HEK293 (cell line): ENCODE data around the gene NAA80.

Experiments
- EGR2 ChIP-seq: fragments of 450-650 bp; formaldehyde crosslinking; IDR thresholded peaks from 2 replicates; pipeline ENCODE4 v1.5.1; 2016; ENCODE audit warnings: low read depth, missing biosample characterization, missing genetic modification characterization
- GLI4 ChIP-seq: fragments of 450-650 bp; formaldehyde crosslinking; IDR thresholded peaks from 2 replicates; pipeline ENCODE4 v1.5.1; 2016; ENCODE audit warnings: missing biosample characterization, missing genetic modification characterization
- KLF1 ChIP-seq: fragments of 450-650 bp; formaldehyde crosslinking; IDR thresholded peaks from 2 replicates; pipeline ENCODE4 v1.5.1; 2016; ENCODE audit warnings: missing biosample characterization, missing genetic modification characterization
- OSR2 ChIP-seq: fragments of 450-650 bp; formaldehyde crosslinking; IDR thresholded peaks from 2 replicates; pipeline ENCODE4 v1.5.1; 2016; ENCODE audit warnings: missing biosample characterization, missing genetic modification characterization
- PBX3 ChIP-seq: sonication (generic); formaldehyde crosslinking; IDR thresholded peaks from 2 replicates; pipeline ENCODE4 v1.8.1; 2022; ENCODE audit warnings: mild to moderate bottlenecking, moderate library complexity, missing genetic modification reagents
- SCRT2 ChIP-seq: fragments of 450-650 bp; formaldehyde crosslinking; IDR thresholded peaks from 2 replicates; pipeline ENCODE4 v1.5.1; 2016; ENCODE audit warnings: missing biosample characterization, missing genetic modification characterization
- ZBTB7A ChIP-seq: fragments of 450-650 bp; formaldehyde crosslinking; IDR thresholded peaks from 2 replicates; pipeline ENCODE4 v1.5.1; 2016; ENCODE audit warnings: low read depth, missing biosample characterization, missing genetic modification characterization
- ZFHX2 ChIP-seq: fragments of 450-650 bp; formaldehyde crosslinking; conservative IDR thresholded peaks from 2 replicates; pipeline ENCODE4 v1.5.1; 2016; ENCODE audit warnings: missing biosample characterization, missing genetic modification characterization
- ZFP69B ChIP-seq: fragments of 450-650 bp; formaldehyde crosslinking; IDR thresholded peaks from 2 replicates; pipeline ENCODE4 v1.5.1; 2016; ENCODE audit warnings: missing biosample characterization, missing genetic modification characterization
- ZNF112 ChIP-seq: fragments of 450-650 bp; formaldehyde crosslinking; IDR thresholded peaks from 2 replicates; pipeline ENCODE4 v1.5.0; 2017; ENCODE audit warnings: missing biosample characterization, missing genetic modification characterization
- ZNF169 ChIP-seq: fragments of 450-650 bp; formaldehyde crosslinking; IDR thresholded peaks from 2 replicates; pipeline ENCODE4 v1.5.1; 2016; ENCODE audit warnings: missing biosample characterization, missing genetic modification characterization
- ZNF175 ChIP-seq: fragments of 450-650 bp; formaldehyde crosslinking; IDR thresholded peaks from 2 replicates; pipeline ENCODE4 v1.5.1; 2016; ENCODE audit warnings: missing biosample characterization, missing genetic modification characterization
- ZNF184 ChIP-seq: fragments of 450-650 bp; IDR thresholded peaks from 2 replicates; pipeline ENCODE4 v1.5.1; 2018; ENCODE audit warnings: missing biosample characterization, mild to moderate bottlenecking, missing genetic modification characterization
- ZNF23 ChIP-seq: fragments of 450-650 bp; formaldehyde crosslinking; IDR thresholded peaks from 2 replicates; pipeline ENCODE4 v1.5.1; 2016; ENCODE audit warnings: missing biosample characterization, missing genetic modification characterization, borderline replicate concordance
- ZNF311 ChIP-seq: fragments of 450-650 bp; formaldehyde crosslinking; IDR thresholded peaks from 2 replicates; pipeline ENCODE4 v1.5.1; 2017; ENCODE audit warnings: missing biosample characterization, missing genetic modification characterization, borderline replicate concordance
- ZNF521 ChIP-seq: fragments of 450-650 bp; formaldehyde crosslinking; IDR thresholded peaks from 2 replicates; pipeline ENCODE4 v1.5.1; 2017; ENCODE audit warnings: missing biosample characterization, mild to moderate bottlenecking, missing genetic modification characterization
- ZNF530 ChIP-seq: fragments of 450-650 bp; formaldehyde crosslinking; IDR thresholded peaks from 2 replicates; pipeline ENCODE4 v1.5.1; 2016; ENCODE audit warnings: low read depth, missing biosample characterization, missing genetic modification characterization
- ZNF561 ChIP-seq: fragments of 450-650 bp; IDR thresholded peaks from 2 replicates; pipeline ENCODE4 v1.5.1; 2018; ENCODE audit warnings: missing biosample characterization, missing genetic modification characterization, borderline replicate concordance
- ZNF571 ChIP-seq: fragments of 450-650 bp; formaldehyde crosslinking; IDR thresholded peaks from 2 replicates; pipeline ENCODE4 v1.5.0; 2017; ENCODE audit warnings: missing biosample characterization, missing genetic modification characterization
- ZSCAN23 ChIP-seq: fragments of 450-650 bp; formaldehyde crosslinking; IDR thresholded peaks from 2 replicates; pipeline ENCODE4 v1.5.1; 2016; ENCODE audit warnings: missing biosample characterization, missing genetic modification characterization
- ZXDB ChIP-seq: fragments of 450-650 bp; formaldehyde crosslinking; IDR thresholded peaks from 2 replicates; pipeline ENCODE4 v1.5.1; 2016; ENCODE audit warnings: missing biosample characterization, missing genetic modification characterization
- TF ChIP-seq, protein P1 (sequence below): fragments of 450-650 bp; formaldehyde crosslinking; IDR thresholded peaks from 2 replicates; pipeline ENCODE4 v1.5.1; 2017; ENCODE audit warnings: missing biosample characterization, missing genetic modification characterization
- TF ChIP-seq, protein P2 (sequence below): fragments of 450-650 bp; formaldehyde crosslinking; IDR thresholded peaks from 2 replicates; pipeline ENCODE4; 2016; ENCODE audit warnings: missing biosample characterization, missing genetic modification characterization
- TF ChIP-seq, protein P3 (sequence below): fragments of 450-650 bp; formaldehyde crosslinking; IDR thresholded peaks from 2 replicates; pipeline ENCODE4 v1.5.1; 2017; ENCODE audit warnings: missing biosample characterization, mild to moderate bottlenecking, missing genetic modification characterization, moderate library complexity
- TF ChIP-seq, protein P4 (sequence below): fragments of 450-650 bp; formaldehyde crosslinking; IDR thresholded peaks from 2 replicates; pipeline ENCODE4 v1.5.1; 2016; ENCODE audit warnings: missing biosample characterization, missing genetic modification characterization, borderline replicate concordance
- TF ChIP-seq, protein P5 (sequence below): fragments of 450-650 bp; formaldehyde crosslinking; IDR thresholded peaks from 2 replicates; pipeline ENCODE4 v1.5.1; 2016; ENCODE audit warnings: missing biosample characterization, missing genetic modification characterization
- TF ChIP-seq, protein P6 (sequence below): fragments of 450-650 bp; formaldehyde crosslinking; IDR thresholded peaks from 2 replicates; pipeline ENCODE4 v1.5.1; 2017; ENCODE audit warnings: missing biosample characterization, missing genetic modification characterization

The NAA80 gene

GRCh38 chr3:50264383-50264963 lies 34.7 kb downstream of the NAA80 start (continued):
- TF ChIP-seq, protein P1, sequence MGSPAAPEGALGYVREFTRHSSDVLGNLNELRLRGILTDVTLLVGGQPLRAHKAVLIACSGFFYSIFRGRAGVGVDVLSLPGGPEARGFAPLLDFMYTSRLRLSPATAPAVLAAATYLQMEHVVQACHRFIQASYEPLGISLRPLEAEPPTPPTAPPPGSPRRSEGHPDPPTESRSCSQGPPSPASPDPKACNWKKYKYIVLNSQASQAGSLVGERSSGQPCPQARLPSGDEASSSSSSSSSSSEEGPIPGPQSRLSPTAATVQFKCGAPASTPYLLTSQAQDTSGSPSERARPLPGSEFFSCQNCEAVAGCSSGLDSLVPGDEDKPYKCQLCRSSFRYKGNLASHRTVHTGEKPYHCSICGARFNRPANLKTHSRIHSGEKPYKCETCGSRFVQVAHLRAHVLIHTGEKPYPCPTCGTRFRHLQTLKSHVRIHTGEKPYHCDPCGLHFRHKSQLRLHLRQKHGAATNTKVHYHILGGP (tag by site-specific recombination), result no peak
- TF ChIP-seq ZBTB7A, result no peak
- TF ChIP-seq, protein P2, sequence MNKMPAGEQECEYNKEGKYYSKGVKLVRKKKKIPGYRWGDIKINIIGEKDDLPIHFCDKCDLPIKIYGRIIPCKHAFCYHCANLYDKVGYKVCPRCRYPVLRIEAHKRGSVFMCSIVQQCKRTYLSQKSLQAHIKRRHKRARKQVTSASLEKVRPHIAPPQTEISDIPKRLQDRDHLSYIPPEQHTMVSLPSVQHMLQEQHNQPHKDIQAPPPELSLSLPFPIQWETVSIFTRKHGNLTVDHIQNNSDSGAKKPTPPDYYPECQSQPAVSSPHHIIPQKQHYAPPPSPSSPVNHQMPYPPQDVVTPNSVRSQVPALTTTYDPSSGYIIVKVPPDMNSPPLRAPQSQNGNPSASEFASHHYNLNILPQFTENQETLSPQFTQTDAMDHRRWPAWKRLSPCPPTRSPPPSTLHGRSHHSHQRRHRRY (tag by site-specific recombination), result no peak
- no peak for TF ChIP-seq ZNF311 (tag by site-specific recombination)
- no peak for TF ChIP-seq ZNF184
- TF ChIP-seq, protein P3, sequence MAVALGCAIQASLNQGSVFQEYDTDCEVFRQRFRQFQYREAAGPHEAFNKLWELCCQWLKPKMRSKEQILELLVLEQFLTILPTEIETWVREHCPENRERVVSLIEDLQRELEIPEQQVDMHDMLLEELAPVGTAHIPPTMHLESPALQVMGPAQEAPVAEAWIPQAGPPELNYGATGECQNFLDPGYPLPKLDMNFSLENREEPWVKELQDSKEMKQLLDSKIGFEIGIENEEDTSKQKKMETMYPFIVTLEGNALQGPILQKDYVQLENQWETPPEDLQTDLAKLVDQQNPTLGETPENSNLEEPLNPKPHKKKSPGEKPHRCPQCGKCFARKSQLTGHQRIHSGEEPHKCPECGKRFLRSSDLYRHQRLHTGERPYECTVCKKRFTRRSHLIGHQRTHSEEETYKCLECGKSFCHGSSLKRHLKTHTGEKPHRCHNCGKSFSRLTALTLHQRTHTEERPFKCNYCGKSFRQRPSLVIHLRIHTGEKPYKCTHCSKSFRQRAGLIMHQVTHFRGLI, result no peak; the same call in 1 of the 2 replicates
- peak; percentile 98 for TF ChIP-seq ZXDB (tag by site-specific recombination)
- TF ChIP-seq ZFHX2, result peak; percentile 85
- TF ChIP-seq SCRT2 (tag by site-specific recombination), result no peak
- no peak for TF ChIP-seq ZNF521 (tag by site-specific recombination)
- TF ChIP-seq EGR2 (tag by site-specific recombination), result peak; percentile 79
- TF ChIP-seq, protein P4, sequence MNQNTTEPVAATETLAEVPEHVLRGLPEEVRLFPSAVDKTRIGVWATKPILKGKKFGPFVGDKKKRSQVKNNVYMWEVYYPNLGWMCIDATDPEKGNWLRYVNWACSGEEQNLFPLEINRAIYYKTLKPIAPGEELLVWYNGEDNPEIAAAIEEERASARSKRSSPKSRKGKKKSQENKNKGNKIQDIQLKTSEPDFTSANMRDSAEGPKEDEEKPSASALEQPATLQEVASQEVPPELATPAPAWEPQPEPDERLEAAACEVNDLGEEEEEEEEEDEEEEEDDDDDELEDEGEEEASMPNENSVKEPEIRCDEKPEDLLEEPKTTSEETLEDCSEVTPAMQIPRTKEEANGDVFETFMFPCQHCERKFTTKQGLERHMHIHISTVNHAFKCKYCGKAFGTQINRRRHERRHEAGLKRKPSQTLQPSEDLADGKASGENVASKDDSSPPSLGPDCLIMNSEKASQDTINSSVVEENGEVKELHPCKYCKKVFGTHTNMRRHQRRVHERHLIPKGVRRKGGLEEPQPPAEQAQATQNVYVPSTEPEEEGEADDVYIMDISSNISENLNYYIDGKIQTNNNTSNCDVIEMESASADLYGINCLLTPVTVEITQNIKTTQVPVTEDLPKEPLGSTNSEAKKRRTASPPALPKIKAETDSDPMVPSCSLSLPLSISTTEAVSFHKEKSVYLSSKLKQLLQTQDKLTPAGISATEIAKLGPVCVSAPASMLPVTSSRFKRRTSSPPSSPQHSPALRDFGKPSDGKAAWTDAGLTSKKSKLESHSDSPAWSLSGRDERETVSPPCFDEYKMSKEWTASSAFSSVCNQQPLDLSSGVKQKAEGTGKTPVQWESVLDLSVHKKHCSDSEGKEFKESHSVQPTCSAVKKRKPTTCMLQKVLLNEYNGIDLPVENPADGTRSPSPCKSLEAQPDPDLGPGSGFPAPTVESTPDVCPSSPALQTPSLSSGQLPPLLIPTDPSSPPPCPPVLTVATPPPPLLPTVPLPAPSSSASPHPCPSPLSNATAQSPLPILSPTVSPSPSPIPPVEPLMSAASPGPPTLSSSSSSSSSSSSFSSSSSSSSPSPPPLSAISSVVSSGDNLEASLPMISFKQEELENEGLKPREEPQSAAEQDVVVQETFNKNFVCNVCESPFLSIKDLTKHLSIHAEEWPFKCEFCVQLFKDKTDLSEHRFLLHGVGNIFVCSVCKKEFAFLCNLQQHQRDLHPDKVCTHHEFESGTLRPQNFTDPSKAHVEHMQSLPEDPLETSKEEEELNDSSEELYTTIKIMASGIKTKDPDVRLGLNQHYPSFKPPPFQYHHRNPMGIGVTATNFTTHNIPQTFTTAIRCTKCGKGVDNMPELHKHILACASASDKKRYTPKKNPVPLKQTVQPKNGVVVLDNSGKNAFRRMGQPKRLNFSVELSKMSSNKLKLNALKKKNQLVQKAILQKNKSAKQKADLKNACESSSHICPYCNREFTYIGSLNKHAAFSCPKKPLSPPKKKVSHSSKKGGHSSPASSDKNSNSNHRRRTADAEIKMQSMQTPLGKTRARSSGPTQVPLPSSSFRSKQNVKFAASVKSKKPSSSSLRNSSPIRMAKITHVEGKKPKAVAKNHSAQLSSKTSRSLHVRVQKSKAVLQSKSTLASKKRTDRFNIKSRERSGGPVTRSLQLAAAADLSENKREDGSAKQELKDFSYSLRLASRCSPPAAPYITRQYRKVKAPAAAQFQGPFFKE (tag by site-specific recombination), result no peak
- no peak for TF ChIP-seq ZNF169 (tag by site-specific recombination)
- TF ChIP-seq OSR2, result peak; percentile 55; the same call in 1 of the 2 replicates
- TF ChIP-seq ZNF23 (tag by site-specific recombination), result no peak
- TF ChIP-seq ZNF561 (tag by site-specific recombination), result no peak
- no peak for TF ChIP-seq ZNF571 (tag by site-specific recombination)
- TF ChIP-seq ZNF530, result no peak
- no peak for TF ChIP-seq ZNF112
- TF ChIP-seq ZSCAN23 (tag by site-specific recombination), result no peak
- peak; percentile 83 for TF ChIP-seq KLF1 (tag by site-specific recombination)
- no peak for TF ChIP-seq GLI4 (tag by site-specific recombination)
- TF ChIP-seq PBX3 (CRISPR knock-in tag), result no peak
- TF ChIP-seq, protein P5, sequence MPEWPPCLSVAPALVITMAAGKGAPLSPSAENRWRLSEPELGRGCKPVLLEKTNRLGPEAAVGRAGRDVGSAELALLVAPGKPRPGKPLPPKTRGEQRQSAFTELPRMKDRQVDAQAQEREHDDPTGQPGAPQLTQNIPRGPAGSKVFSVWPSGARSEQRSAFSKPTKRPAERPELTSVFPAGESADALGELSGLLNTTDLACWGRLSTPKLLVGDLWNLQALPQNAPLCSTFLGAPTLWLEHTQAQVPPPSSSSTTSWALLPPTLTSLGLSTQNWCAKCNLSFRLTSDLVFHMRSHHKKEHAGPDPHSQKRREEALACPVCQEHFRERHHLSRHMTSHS, result no peak
- TF ChIP-seq, protein P6, sequence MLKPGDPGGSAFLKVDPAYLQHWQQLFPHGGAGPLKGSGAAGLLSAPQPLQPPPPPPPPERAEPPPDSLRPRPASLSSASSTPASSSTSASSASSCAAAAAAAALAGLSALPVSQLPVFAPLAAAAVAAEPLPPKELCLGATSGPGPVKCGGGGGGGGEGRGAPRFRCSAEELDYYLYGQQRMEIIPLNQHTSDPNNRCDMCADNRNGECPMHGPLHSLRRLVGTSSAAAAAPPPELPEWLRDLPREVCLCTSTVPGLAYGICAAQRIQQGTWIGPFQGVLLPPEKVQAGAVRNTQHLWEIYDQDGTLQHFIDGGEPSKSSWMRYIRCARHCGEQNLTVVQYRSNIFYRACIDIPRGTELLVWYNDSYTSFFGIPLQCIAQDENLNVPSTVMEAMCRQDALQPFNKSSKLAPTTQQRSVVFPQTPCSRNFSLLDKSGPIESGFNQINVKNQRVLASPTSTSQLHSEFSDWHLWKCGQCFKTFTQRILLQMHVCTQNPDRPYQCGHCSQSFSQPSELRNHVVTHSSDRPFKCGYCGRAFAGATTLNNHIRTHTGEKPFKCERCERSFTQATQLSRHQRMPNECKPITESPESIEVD (tag by site-specific recombination), result no peak
- no peak for TF ChIP-seq ZFP69B
- TF ChIP-seq ZNF175 (tag by site-specific recombination), result no peak
